LNCAP (cell line): ENCODE data around the gene CD7.

Source experiments
- CTCF ChIP-seq: fragments of 450-650 bp; IDR thresholded peaks from 2 replicates; pipeline ENCODE4 v1.5.1; 2017; ENCODE audit warnings: mild to moderate bottlenecking

CD7 gene

GRCh38 chr17:82269138-82269881 lies 48.1 kb downstream of the CD7 start:
- no peak for TF ChIP-seq CTCF

- TF ChIP-seq CTCF = no peak
Observed at GRCh38 chr17:82267575-82268379, 49.6 kb downstream of the CD7 start.

- TF ChIP-seq CTCF = no peak
Observed at GRCh38 chr17:82266142-82266541, 51.3 kb downstream of the CD7 start.
